Activated T-helper 1 cell treated with anti-CD3 and anti-CD28 coated beads, Interleukin-2, amount 50 U/mL, for 16 hours (primary cell): Measurements from ENCODE around the gene DST.
"Not testable (repeated sequence)": the region's sequence is repeated elsewhere in the genome, so short reads cannot be mapped to it uniquely, and the experiment has no call there.

ENCODE experiments used
- DNase-seq, 2 donors: peaks; one replicate each; pipeline ENCODE4 v3.0.0-alpha.2; 2020; ENCODE audit warnings: low read depth in 1 of 2, low spot score in 1 of 2

Gene DST

DNA sequence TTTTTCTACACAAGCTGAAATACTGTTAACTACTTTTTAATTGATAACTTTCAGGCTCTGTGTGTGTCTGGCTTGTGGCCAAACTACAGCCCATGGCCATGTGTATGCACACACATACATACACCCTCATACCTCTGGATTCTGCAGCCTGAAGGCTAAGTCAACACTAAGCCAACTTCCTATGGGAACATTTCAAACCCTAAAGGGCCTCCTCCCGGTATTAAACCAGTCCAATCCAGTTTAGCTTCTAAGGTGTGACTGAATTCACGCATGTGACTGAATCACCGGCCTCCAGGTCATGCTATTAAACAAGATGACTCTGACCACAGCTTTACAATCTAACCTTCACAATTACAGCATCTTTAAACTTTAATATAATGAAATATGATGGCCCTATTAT, 20.7 kb upstream of the DST start:
- DNase-seq = no peak

DNA sequence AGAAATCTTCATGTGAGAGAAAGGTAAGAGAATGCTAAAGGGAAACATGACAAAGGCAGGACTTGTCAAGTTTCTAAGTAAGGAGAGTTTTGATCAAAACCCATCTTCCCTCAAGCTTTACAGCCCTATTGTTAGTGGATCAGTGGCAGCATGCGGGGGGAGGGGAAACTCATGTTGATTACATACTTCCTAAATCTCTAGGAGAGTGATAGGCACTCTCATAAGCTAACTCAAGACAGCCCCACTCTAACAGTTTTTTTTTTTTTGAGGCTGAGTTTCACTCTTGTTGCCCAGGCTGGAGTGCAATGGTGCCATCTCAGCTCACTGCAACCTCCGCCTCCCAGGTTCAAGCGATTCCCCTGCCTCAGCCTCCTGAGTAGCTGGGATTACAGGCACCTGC, 18.6 kb upstream of the DST start:
- DNase-seq = not testable (repeated sequence)

DNA sequence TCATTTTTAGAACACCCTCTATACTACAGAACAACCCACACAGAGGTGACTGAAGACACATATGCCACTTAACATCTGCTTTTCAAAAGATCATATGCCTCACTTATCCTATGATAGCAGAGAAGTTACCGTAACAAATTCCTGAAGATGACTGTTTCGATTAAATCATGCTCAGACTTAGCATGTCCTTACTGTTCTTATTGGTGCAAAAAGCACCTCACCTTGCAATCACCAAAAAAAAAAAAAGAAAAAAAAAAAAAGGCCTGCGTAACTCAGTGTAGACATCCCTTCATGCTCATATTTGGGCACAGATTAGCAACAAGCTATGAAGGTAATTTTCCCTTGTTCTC, 17.7 kb upstream of the DST start:
- DNase-seq = no peak

DNA sequence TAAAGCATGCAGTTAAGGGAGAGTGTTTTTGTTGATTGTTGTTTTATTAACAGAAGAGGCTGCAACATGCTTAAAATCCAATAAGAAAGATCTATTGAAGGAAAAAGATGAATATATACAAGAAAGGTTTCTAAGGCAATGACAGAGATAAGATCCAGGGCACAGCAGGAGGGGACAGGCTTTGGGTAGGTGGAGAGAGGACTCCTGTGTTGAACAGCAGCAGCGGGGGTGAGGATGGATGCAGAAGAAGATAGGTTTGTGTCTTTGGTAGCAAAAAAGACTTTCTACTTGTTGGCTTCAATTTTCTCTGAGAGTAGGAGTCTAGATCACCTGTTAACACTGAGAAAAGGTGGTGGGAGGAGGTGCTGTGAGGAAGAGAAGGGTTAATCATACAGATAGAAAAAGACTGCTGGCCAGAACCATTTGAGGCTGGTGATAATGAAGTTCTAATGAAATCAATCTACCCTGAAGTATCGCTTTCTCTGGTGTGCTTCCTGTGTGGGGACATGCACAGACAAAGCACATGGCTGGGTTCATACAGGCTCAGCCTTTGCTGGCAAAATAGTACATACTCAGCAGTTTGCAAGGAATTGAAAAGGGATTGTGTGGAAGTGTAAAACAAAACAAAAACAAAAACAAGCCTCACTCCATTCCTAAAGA, 17.2 kb upstream of the DST start:
- DNase-seq = no peak

DNA sequence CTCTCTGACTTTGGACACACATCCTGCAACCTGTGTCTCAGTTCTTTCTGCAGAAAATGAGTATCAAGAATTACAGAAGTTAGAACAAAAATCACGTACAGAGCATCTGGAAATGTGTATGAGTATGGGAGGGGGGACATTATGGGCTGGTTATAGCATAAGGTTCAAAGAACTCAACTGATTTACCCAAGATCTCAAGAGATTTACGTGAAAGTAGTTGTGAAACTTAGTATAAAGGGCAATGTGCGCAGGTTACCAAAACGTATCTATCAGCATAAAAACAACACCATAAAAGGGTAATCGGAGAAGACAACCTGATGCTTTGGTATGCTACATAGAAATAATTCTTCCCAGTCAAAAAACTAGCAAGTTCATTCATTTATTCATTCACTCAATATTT, 15.6 kb upstream of the DST start:
- no peak for DNase-seq

DNA sequence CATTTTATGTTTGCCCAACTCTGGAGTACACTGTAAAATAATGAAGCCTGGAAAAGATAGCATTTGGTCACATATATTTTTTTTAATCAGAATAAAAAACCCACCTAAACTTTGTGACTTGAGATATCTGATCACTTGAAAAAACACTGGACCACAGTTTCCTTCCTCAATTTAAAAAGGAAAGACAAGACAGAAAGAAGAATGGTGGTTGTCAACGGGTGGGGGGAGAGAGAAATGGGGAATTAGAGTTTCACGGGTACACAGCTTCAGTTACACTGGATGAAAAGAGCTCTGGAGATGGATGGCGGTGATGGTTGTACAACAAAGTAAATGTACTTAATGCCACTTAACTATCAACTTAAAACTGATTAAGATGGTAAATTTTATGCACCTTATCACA, 14.7 kb upstream of the DST start:
- no peak for DNase-seq

DNA sequence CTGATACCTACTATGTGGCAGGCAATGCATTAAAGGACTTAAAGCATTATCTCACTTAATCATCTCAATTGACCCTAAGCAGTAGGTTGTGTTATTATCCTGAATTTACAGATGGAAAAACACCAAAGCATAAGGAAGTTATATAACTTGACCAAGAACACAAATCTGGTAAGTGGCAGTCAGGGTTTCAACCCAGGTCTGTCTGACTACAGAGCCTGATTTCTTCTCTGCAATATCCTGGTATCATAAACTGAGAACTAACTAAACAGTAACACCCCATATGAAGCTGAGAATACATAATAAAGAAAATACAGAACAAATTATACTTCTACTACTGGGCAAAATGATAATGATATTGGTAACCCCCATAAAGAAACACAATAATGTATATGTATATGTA, 13.8 kb upstream of the DST start:
- DNase-seq = no peak

DNA sequence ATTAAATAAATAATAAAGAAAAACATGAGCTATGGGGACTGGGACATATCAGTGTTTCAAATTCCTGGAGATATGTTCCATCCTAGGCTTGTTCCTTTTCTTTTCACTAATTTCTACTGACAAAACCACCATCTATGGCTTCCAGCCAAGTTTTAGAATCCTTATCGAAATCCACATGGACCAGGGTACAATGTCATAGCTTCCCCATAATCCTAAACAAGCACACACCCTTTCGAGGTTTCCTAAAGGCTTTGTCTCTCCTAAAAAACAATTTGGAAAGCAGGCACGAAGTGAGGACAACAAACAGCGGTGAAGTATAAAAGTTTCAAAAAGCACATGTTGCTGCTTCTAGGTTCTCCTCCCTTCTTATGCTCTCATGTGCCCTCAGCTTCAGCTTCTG, 13.3 kb upstream of the DST start:
- DNase-seq = no peak

DNA sequence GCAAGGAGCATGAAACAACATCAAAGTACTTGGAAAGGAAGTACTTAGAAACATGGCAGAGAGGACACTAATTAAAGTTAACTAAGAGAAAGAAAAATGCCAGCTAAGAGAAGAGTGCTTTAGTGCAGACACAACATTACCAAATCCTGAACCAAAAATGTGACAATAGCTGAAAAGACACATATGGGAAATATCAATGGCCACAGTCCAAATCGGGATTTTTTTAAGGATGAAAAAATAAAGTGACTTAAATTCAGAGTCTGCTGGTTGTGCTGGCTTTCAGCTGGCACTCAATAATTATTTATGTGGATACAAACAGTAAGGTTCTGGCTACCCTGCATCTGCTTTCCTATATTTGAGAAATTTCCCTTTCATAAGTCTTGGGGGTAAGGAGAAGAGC, 12.6 kb upstream of the DST start:
- no peak for DNase-seq

DNA sequence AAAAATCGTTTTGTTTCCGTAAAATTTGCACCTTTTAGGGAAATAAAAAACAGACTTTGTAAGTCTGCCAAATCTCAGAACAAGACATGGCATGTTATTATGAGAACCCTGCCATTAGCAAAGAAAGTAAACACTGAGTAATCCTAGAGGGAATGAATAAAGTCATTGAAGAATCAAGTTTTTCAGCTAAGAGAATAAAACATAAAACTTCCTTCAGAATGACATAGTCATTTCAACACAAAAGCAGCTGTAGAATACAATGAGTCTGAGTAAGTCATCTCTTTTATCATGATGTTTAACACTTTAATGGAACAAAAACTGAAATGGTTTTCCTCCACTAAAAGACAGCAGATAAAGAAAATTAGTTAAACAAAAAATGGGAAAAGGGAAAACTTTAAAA, 10.3 kb upstream of the DST start:
- DNase-seq = no peak

DNA sequence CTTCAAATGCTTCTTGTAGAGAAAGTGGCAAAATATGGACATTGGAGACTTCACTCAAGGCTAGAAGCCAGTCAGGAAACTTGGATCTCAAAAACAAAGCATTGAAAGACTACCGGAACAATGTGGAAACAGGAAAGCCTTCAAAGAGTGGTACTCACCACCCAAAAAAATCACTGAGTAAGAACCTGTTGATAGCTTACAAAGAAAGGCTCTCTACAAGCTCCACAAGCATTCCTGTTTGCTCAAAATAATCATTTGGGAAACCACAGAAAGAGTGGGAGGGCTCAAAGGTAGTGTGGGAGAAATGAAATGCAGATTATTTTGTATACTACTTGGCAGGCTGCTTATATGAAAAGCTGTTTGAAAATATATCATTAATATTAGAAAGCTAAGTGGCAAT, 9.5 kb upstream of the DST start:
- DNase-seq = no peak

DNA sequence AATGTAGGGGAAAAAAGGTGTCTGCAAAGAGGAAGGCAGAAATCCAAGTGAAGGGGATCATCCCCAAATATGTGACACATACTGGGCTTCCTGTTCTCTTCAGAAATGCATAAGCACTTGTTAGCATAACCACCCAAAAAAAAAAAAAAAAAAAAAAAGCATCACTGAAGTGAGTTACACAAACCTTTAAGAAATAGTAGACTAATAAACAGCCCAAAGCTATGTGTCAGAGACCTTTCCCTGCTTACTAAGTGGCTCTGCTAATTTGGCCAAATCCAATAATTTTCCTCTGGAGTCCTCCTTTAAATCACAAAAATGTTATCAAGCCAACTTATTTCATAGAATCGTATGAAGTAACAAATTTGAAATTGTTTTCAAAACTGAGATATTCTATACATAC, 7.5 kb upstream of the DST start:
- DNase-seq = no peak

DNA sequence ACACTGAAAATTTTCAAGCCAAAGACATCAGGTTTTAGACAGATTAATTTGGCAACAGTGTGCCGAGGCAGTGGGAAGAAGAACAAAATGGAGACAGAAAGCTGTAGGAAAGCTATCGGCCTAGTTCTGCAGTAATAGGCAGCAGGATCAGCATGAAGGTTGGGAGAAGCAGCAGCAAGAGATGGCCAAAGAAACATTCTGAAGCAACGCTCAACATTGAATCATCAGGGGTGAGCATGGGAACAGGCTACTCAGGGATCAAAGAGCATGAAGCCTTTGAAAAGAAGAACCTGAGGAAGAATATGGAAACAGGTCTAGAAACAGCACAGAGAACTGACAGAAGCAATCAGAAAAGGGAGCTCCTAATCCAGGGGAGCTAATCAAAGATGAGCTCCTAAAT, 7.1 kb upstream of the DST start:
- DNase-seq = no peak

DNA sequence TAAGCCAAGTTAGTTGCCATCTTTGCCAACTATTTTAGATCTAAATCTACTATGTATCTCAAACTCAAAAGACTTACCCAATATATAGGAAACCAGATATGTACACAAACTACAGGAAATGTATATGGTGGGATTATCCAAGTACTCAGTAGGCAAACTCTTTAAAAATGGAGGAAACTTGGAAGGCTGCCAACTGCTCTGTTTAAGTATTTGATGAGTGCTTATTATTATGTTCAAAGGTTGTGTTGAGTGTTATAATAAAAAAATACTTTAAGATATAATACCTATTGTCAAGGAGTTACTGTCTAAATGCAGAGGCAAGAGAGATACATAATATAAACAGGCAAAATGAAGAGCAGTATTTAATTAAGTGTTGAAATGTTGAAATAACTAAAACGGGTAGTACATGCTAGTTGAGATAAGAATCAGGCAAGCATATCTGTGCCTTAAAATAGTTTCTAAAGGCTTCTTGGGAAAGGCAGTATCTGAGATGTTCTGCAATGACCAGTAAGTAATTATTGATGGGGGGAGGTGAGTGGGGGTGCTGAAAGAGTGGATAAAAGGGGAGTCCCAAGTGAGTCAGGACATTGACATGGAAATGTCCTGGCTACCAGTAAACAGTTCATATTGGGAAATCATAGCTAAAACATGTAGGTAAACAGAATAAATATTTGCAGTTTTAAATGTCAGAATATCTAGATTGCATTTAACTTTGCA, 6.5 kb upstream of the DST start:
- DNase-seq = no peak

DNA sequence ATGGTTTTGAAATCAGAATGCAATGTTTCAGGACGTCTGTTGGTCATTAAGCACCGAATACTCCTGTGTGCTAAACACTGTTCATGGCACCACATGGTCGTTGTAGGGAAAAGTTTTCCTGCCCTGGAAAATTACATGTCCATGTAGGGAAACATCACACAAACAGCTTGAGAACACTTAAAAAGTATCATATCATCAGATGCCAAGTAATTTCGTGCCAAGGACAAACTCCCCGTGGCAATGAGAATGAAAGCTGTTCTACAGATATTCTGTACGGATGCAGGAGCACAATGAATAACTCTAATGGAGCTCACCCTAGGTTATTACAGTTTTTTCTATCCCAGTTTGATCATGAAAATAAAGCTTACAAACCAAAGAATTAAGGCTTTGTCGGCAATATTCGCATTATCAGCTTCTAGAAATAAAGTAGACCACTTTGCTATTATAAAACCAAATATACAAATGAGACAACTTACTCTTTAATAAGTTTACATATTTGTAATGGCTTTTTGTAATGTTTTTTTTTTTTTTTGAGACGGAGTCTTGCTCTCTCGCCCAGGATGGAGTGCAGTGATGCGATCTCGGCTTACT, 4.6 kb upstream of the DST start:
- no peak for DNase-seq

DNA sequence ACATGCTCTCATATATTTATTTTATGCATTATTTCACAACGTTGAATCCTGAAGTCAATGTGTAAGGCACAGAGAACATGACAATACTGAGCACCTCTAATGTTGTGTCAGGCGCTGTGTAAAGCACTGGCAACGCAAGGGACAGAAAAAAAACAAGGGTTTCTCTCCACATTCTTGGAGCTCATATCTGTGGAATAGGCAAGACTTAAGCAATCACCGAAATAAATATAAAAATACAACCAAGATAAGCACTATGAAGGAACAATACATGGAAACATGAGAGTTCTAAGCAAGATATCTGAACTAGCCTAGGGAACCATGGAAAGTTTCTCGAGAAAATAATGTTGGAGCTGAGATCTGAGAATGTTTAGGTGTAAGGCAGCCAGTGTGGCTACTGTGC, 1.7 kb upstream of the DST start:
- DNase-seq = no peak

DNA sequence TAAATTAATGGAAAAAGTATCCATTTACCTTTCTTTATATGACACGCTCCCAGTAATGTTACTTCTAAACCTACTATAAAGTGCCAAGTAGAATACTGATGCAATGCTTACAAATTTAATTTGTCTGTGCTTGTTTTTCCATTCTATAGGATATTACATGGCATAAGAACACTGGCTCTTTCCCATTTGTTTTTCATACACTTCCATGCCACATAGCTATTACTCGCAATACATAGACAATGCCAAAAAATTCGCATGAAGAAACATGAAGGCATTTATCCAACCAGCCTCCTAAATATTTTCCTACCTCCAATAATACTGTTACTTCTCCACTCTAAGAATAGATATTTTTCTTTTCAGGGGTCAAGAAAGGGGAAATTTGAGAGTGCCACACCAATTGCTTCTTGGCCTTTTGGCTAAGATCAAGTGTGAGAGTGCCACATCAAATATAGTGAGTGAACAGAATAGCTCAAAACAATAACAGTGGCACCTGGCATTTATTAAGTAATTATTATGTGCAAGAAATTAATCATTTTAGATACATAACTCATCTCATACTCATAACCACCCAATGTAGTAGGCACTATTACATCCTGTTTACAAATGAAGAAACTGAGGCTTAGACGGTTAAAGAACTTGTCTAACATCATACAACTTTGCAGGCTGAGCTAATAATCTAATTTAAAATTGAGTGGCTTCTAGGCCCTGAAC, 845 bp upstream of the DST start:
- no peak for DNase-seq

DNA sequence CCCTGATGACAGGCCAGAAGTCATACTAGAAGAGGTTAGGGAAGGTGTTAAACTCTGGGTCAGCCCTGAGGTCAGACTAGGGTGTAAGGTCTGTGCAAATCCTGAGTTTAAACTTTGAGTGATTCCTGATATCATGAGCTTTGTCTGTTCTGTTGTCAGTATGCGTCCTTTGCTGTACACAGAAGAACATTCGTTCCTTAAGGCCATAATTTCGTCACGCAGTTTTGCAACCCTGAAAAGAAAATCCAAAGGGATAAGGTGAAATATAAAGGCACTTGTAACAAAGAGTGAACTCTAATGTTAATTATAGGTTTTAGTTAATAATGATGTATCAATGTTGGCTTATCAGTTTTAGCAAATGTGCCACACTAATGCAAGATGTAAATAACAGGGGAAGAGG, 2.3 kb downstream of the DST start:
- no peak for DNase-seq

DNA sequence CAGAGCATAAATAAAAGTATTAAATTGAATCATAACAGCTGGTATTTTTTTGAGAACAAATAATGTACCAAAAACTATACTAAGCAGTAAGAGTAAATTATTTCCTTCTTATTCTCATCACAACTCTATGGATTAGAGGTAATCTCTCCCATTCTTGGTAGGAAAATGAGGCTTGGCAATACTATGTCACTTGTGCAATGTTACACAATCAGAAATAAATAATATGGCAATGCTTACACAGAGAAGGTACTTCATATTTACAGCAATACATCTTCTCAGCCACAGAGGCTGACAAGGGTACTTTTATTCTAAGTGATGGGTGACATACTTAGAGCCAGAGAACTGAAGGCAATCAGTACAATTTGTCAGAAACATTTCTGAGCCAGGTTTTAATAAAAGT, 3.9 kb downstream of the DST start:
- DNase-seq = no peak

DNA sequence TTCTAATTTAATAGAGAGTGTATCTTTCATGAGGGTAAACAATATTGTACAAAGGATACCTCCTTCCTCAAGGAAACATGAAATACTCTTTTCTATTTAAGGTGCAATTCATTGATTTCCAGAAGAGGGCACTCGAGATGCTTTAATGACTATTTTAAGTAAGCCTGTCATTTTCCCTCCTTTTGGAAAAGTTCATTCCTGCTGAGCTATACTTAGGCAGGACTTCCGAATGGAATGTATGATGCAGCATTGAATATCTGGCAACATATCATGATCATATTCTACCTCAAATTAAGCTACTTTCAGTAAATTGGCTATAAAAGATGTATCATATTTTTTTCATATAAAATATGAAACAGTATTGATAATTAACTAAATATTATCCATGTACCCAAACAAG, 5.0 kb downstream of the DST start:
- DNase-seq = no peak

DNA sequence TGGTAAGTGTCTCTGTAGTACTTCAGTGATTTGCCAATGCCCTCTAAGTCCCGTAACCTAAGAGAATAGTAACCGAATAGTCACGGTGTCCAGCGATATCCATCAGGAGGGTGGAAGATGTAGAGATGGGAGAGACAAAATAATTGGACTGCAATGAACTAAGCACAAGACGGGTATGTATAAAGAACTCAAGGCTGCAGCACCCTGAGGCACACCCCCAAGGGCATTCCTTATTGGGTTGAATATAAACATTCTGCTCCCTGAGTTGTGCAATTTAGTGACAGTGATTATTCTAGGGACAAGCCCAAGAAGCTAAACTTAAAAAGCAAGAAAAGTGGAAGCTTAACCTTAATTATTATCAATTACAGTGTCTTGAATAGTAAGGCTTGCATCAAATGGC, 14.6 kb downstream of the DST start:
- DNase-seq = no peak

DNA sequence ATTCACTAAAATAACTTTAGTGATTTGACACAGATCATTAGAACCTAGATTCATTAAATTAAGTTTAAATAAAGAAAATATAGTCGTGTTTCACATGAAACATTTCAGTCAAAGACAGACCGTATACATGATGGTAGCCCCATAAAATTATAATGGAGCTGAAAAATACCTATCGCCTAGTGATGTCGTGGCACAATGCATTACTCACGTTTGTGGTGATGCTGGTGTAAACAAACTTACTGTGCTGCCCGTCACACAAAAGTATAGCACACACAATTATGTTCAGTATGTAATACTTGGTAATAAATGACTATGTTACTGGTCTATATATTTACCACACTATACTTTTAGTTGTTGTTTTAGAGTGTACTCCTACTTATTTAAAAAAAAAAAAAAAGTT, 17.3 kb downstream of the DST start:
- no peak for DNase-seq

DNA sequence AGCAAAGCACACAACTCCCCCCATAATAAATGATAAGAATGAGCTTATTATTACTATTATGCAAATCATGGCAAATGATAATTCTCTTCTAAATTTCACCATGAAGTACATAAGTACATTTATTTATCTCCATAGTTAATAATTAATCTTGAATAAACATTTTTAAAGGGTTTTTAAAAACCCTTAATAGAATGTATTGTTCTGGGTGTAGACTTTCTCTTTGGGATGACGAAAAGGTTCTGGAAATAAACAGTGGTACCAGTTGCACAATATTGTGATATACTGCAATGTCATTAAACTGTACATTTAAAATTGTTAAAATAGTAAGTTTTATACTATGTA, 18.0 kb downstream of the DST start:
- DNase-seq = no peak
